Measurements from ENCODE around the gene CHRNA4.
"Not testable (repeated sequence)": the region's sequence is repeated elsewhere in the genome, so short reads cannot be mapped to it uniquely, and the experiment has no call there.

CHRNA4 gene

DNA sequence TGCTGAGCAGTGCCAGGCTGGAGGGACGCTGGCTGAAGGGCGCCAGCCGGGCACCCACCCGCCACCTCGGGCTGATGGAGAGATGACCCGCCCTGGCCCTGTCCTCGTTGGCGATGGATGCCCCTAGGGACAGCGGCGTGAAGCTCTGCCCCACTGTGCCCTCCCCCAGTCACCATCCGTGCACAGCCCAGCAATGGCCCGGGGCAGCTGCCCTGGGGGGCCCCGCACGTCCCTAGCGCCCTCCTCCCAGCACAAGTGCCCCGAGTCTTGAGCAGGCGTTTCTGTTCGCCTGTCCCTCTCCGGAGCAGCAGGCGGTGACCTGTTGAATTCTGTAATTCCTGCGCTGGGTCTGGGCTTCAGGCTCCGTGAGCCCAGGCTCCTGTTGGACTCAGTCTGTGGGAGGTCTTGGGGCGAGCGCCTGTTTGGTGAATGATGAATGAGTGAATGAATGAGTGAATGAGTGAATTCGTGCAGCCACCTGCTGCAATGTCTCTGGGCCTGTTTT, 36.8 kb upstream of the CHRNA4 start:
- no peak for DNase-seq (ENCODE audit: low read depth, low spot score)

DNA sequence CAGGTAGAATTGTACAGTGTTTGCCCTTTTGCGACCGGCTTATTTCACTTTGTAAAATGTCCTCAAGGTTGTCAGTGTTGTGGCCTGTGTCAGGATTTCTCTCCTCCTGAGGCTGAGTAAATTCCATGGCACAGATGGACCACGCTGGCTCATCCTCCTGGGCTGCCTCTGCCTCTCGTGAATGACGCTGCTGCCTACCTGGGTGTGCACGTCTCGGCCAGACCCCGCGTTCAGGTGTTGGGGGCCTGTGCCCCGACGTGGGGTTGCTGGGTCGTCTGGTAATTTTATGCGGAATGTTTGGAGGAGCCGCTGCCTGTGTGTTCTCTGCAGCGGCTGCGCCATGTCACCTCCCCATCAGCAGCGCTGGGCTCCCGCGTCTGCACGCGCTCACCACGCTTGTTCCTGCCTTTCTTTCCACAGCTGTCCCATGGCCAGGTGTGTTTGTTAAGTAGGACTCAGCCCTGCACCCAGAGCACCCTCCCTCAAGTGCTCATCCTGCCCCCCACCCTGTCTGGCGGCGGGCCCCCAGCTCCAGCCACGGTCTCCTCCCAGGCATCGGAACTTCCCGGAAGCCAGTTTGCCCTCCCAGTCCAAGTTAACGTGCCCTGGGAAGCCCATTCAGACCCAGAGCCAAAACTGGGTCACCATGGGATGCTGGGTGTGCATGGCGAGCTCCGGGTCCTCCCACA, 36.1 kb upstream of the CHRNA4 start:
- DNase-seq (ENCODE audit: low read depth, low spot score): no peak

DNA sequence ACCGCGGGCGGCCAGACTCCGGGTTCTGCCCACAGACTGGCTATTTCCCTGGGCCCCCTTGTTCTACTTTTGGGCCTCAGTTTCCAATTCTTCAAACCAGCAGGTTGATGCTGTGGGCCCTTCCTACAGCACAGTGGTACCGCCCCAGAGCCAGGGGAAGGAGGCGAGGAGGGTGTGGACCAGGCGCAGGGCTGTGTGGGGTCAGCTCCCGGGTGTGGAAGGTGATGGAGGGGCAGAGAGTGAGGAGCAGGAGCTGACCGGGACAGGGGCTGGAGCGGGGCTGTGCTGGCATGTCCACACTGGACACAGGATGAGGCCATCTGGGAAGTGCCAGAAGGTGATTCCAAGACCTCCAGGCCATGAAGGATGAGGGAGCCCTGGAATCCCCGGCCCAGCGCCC, 35.2 kb upstream of the CHRNA4 start:
- DNase-seq (ENCODE audit: low read depth, low spot score): no peak

DNA sequence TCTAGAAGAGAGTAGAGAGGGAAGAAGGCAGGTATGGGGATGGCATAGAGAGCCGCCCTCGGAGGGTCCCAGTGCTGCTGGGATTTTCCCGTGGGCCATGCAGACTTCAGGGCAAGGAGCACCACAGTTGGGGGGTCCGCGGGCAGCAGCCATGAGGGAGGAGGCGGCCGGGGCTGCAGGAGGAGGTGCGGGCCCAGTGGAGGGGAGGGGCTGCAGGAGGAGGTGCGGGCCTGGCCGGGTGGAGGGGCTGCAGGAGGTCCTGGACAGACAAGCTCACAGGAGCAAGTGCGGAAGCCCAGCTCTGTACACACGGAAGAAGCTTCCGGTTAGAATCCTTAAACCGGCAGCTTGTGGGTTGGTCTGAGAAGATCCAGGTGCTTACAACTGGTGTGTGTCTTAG, 34.6 kb upstream of the CHRNA4 start:
- DNase-seq (ENCODE audit: low read depth, low spot score): no peak

DNA sequence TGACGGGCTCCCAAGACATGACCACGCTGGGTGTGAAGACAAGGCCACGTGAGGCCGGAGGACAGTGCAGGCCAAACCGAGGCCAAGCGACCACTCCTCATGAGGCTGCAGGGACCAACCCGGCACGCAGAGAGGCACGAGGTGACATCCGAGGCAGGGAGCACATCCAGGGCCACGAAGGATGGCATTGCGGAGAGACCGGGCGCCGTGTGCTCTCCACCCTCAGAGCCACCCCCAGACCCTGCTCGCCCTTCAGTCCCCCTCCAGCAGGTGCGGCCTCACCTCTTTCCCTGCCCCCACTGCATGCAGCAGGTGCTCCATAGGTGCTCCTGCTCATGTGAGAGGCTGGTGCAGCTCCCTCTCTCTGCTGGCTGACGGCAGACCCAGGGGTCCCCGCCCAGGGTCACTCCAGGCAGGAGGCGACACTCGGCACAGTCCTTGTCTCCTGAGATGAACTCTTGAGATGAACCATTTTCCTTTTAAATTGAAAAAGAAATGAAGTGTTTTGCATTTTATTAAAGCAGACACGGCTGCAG, 33.8 kb upstream of the CHRNA4 start:
- DNase-seq (ENCODE audit: low read depth, low spot score): no peak

DNA sequence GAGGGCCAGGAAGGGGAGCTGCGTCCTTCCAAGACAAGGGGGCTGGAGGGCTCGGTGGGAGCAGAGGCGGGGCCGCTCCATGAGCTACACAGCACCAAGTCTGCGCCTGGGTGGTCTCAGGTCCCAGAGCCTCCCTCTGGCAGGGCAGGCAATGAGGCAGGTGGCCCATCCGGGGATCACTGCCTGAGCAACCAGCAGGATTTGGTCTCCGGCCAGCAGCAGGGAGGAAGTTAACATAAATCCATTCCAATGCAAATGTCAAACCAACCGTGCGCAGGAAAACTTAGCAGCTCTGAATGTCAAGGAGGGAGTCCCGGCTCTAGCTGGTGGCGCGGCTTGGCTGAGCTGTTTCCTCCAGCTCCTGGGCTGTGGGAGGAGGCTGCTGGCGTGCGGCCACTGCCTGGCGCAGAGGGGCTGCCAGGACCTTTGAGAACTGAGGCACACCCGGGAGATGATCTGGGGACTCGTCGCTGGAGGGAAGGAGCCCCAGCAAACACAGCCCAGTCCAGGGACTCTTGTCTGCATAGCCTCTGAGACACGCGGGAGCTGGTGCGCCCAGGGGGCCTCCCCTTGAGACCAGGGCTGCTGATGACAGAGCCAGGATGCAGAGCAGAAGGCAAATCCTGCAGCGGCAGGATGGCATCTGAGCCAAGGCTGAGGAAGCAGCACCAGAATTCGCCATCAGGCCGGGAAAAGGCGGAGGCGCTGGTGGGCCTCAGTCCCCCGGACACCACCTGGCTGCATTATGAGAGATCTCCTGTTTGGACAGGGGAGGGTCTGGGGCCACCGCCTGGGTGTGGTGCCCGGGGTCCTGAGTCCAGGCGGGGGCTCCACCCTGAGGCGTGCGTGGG, 33.1 kb upstream of the CHRNA4 start:
- no peak for DNase-seq (ENCODE audit: low read depth, low spot score)

DNA sequence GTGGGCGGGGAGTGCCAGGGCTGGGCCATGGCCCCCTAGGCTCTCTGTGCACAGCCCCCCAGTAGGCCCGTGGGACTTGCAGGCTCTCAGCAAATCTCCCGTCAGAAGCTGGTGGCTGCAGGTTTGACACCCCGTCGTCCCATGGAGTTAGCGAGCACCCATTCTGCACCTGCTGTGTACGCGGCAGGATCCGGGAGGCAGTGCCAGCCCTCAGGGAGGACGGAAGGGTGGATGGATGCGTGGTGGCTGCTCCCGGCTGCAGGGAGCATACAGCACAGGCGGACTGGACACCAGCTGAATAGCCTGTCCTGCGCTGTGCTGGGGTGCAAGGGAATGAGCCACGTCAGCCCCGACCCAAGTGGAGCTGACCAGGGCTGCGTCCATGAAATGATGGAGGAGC, 32.4 kb upstream of the CHRNA4 start:
- DNase-seq (ENCODE audit: low read depth, low spot score): no peak

DNA sequence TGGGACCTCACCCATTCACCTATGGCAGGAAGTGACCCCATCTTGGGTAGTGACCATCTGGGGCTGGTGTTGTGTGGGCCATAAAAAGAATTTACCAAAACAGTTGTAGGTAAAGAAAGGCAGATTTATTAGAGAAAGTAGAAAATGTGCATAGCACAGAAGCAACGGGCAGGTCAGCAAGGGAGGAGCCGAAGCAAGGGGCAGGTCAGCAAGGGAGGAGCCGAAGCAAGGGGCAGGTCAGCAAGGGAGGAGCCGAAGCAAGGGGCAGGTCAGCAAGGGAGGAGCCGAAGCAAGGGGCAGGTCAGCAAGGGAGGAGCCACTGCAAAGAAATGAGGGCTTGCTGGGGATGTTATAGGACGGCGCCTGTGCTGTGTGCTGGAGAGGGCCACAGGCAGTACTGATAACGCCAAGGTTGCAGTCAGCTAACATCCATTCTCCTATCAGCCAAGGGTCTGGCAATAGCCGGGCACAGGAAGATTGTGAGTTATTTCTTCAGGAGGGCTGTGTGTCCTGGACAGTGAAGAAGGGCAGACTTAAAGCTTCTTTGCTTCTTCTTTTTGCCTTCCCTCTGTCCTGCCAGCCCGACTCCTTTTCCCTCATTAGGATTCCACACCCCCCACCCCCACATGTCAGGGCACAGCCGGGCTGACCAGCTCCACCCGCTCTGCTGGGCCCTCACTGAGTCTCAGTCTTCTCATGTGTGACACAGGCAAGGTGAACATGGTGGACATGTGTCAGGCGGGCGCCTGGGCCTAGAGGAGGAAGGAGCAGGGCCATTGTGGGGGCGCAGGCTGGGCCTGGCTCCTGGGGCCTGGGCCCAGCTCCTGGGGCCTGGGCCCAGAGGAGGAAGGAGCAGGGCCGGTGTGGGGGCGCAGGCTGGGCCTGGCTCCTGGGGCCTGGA, 31.6 kb upstream of the CHRNA4 start:
- no peak for DNase-seq (ENCODE audit: low read depth, low spot score)

DNA sequence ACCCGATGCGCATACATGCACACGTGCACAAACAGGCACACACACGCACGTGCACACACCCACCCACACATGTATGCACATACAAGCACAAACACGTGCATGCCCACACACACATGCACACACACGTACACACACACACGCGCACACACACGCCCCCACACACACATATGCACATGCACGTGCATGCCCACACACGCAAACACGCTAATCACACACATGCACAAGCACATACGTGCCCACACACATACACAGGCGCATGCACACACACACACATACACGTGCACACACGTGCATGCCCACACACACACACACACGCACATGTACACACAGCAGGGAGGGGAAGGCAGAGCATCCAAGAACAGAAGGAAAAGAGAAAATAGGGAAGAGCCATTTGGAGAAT, 26.8 kb upstream of the CHRNA4 start:
- DNase-seq (ENCODE audit: low read depth, low spot score): no peak

DNA sequence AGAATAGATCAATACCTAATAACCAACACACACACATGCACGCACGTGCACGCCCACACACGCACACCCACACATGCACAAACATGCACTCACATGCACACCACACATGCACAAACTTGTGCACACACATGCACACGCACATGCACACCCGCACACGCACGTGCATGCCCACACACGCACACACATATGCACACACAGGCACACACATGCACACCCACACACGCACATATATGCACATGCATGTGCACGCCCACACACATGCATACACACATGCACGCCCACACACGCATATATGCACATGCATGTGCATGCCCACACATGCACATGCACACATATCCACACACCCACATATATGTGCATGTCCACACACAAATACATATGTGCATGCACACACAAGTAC, 26.2 kb upstream of the CHRNA4 start:
- no peak for DNase-seq (ENCODE audit: low read depth, low spot score)

DNA sequence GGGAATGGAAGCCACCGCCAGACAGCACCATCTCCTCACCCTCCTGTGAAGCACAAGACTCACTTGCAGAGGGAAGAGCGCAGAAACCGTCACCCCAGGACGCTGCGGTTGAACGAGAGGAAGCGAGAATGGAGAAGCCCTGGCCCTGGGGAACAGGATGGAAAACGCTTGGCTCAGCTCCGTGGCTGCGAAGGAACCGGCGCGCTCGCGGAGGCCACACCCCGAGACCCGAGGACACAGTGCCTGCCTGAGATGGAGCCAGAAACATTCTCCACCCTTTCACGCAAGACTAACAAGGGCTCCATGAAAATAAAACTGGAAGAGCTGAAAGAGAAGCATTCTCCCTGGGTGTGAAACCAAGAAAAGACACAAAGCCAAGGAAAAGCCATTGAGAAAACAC, 25.3 kb upstream of the CHRNA4 start:
- no peak for DNase-seq (ENCODE audit: low read depth, low spot score)

DNA sequence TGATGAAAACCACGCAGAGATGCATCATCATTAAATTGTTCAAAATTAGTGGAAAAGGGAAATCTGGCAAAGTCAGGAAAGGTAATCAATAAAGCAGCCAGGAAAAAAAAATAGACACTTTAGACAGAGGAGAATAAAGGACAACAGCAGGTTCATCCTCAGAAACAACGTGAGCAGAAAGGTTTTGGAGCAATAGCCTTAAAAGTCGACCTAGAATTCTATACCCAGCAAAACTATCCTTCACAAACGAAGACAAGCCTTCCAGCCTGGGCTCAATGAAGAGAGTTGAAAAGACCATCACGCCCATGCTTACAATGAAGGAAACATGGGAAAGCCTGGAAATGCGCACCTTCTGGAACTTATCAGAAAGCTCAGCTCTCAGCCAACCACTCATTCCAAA, 24.7 kb upstream of the CHRNA4 start:
- no peak for DNase-seq (ENCODE audit: low read depth, low spot score)

DNA sequence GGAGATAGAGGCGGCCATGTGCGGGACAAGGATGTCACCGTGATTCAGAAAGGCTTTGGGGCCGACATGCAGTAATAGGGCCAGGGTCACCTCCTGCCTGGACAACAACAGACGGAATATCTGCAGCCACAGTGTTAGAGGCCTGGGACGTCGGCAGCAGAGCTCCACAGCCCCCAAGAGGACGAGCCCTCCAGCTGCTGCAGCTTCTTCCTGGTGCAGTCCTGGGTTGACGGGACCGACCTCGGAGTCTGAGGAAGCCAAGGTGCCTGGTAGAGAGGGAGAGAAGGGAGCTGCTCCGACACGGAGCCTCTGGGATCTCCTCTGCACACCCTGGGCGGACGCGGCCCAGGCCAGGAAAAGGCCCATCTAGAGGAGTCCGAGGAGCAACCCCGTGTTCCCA, 23.2 kb upstream of the CHRNA4 start:
- DNase-seq (ENCODE audit: low read depth, low spot score): no peak

DNA sequence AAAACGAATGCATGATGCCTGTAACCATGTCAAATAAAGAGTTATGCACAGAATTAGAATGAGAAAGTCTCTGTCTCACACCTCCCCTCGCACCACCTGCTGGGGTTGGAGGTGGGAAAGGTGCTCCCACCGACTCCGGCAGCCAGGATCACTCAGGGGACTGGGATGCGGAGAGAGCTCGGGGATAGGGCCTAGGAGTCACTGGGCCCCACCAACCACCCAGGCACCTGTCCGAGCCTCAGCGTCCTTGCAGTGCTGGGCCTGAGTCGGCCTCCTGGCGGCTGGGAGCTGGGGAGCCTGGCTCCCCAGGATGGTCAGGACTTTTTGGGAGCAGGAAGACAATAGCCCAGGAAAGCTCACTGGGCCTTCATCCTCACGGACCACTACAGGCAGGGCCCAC, 22.4 kb upstream of the CHRNA4 start:
- DNase-seq (ENCODE audit: low read depth, low spot score): no peak

DNA sequence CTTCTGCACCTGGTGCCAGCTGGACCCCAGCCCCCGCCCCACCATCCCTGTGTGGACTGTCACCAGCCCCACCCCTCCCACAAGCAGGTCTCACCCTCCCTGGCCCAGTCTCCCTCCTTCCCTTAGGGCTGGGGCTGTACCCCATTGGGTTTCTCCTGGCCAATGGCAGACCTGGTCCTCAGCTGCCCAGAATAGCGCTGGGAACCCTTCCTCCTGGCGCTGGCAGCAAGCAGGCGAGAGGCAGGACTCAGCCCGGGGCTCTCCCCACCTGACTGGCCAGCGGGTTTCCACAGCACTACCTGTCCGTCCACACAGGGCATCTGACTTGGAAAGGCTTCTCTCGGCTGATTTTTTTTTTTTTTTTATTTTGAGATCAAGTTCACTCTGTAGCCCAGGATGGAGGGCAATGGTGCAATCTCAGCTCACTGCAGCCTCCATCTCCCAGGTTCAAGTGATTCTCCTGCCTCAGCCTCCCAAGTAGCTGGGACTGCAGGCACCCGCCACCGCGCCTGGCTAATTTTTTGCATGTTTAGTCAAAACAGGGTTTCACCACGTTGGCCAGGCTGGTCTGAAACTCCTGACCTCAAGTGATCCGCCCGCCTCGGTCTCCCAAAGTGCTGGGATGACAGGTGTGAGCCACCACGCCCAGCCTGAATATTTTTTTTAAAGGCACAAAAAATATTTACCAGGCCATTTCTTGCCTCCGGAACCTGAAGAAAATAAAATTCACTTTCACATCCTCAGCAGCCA, 21.6 kb upstream of the CHRNA4 start:
- DNase-seq (ENCODE audit: low read depth, low spot score): no peak

DNA sequence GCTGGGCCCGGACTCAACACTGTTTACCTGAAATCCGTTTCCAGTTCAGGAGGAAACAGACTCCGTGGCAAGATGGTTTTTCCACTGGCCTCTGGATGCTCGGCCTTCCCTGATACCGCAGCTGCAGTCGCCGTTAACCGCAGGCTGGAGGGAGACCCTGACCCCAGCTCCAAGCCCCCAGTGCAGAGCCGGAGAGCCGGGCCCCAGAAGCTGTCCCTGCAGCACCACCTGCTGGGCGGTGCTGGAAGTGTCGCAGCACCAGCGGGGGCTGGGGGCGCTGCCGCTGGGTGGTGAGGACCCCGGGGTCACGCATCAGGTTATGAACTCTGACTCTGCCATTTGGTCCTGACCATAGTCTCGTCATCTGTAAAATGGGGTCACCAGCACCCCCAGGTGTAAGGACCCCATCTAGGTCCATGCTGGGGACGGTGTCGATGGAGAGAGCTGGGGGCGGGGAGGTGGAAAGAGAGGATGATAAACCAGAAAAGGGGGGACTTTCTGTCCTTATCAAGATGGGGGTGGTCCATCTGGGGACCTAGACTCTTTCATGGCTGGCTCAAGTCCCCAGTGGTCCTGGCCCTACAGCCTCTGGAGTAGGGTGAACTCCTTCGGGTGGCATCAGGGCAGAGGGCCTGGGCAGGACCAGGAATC, 20.8 kb upstream of the CHRNA4 start:
- DNase-seq (ENCODE audit: low read depth, low spot score): no peak

DNA sequence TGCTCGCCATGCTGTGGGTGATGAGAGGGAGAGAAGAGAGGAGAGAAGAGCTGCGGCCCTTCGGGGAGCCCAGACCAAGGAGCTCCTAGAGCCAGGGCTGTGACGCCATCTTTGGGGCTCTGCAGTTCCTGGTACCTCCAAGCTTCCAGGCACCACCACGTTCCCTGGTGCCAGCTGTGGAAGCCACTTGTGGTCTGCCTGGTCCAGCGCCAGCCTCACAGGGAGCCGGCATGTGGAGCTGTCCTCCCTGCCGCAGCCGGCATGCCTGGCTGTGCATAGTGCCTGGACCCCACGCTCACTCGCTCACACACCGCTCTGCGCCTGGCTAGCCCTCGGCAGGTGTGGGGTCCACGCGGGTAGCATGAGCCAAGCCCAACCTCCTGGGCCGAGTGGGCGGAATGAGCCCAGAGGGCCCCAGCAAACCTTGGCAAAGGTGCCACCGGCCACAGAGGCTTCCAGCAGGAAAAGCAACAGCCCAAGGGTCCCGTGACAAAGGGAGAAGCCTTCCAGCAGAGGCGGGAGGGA, 19.3 kb upstream of the CHRNA4 start:
- no peak for DNase-seq (ENCODE audit: low read depth, low spot score)

DNA sequence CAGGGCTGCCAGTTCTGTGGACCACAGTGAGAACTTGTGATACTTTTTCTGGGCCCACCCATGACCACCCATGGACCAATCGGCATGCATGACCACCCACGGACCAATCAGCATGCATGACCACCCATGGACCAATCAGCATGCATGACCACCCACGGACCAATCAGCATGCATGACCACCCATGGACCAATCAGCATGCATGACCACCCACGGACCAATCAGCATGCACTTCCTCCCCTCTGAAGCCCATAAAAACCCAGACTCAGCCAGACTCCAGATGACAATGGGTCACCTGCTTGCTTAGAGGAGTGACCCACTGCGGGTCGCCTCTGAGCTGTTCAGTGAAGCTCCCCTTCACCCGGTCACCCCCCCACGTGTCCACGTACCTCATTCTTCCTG, 18.7 kb upstream of the CHRNA4 start:
- not testable (repeated sequence) for DNase-seq (ENCODE audit: low read depth, low spot score)

DNA sequence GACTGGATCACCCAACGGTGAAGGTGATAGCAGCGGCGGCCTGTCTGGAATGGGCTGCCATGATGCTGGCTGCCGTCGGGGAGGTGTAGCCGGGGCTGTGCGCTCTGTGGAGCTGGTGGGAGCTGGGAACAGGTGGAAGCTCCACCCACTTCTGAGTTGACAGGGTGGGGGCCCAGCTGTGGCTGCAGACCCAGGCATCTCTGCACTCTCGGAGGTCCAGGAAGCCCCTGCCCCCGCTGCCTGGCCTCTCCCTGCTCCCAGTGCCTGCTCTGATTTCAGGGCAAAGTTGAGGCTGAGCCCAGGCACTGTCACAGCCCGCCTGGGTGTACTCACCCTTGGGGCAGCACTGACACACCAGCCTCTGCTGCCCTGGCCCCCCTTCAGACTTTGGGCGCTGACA, 18.1 kb upstream of the CHRNA4 start:
- no peak for DNase-seq (ENCODE audit: low read depth, low spot score)

DNA sequence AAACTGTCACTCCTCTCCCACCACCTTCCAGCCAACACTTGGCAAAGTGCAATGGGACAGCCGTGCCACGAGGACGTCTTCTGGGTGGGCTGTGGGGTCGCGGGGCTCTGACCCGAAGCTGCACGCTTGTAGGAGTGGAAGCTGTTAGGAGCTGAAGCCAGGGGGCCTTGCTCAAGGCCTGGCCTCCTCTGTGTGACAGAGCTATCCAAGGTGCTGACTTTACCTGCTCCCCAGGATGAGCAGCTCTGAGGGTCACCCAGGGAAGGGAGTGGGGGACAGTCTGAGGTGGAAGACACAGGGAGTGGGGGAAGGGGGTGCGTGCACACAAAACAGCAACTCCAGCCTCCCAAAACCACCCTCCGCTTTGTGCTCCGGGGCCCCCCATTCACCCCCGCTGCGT, 17.5 kb upstream of the CHRNA4 start:
- DNase-seq (ENCODE audit: low read depth, low spot score): no peak
